Parathyroid adenoma (tissue), 2 donors: ENCODE data around the gene EXOC3L2.

Experiments
- H2AFZ ChIP-seq: fragments of 300-600 bp; sonication (generic); one replicate; pipeline ENCODE4 v1.7.0; 2017; ENCODE audit warnings: antibody characterized with exemption, mild to moderate bottlenecking
- H3K27ac ChIP-seq: fragments of 300-600 bp; sonication (generic); one replicate; pipeline ENCODE4 v1.7.0; 2017
- H3K27me3 ChIP-seq: fragments of 300-600 bp; sonication (generic); one replicate; pipeline ENCODE4 v1.7.0; 2017; ENCODE audit warnings: low read length; ENCODE audit not compliant: control insufficient read depth, insufficient read depth
- H3K36me3 ChIP-seq: fragments of 300-600 bp; sonication (generic); one replicate; pipeline ENCODE4 v1.7.0; 2017; ENCODE audit warnings: low read length; ENCODE audit not compliant: control insufficient read depth, insufficient read depth
- H3K4me1 ChIP-seq: fragments of 300-600 bp; sonication (generic); one replicate; pipeline ENCODE4 v1.7.0; 2017; ENCODE audit warnings: control low read depth
- H3K4me2 ChIP-seq: fragments of 300-600 bp; sonication (generic); one replicate; pipeline ENCODE4 v1.7.0; 2017; ENCODE audit warnings: low read length
- H3K4me3 ChIP-seq: fragments of 300-600 bp; sonication (generic); one replicate; pipeline ENCODE4 v1.7.0; 2017; ENCODE audit warnings: low read depth, low read length
- H3K79me2 ChIP-seq: fragments of 300-600 bp; sonication (generic); one replicate; pipeline ENCODE4 v1.7.0; 2017; ENCODE audit warnings: control low read depth
- H3K9ac ChIP-seq: fragments of 300-600 bp; sonication (generic); one replicate; pipeline ENCODE4 v1.7.0; 2017; ENCODE audit warnings: mild to moderate bottlenecking
- H3K9me3 ChIP-seq: fragments of 300-600 bp; sonication (generic); one replicate; pipeline ENCODE4 v1.7.0; 2017; ENCODE audit warnings: low read length; ENCODE audit not compliant: control insufficient read depth
- TF ChIP-seq, protein P1 (sequence below): fragments of 300-600 bp; sonication (generic); IDR thresholded peaks from one replicate; pipeline ENCODE4 v1.7.0; 2017; ENCODE audit warnings: antibody characterized with exemption, mild to moderate bottlenecking
- donor health status: primary hyperparathyroidism.

Gene EXOC3L2

DNA sequence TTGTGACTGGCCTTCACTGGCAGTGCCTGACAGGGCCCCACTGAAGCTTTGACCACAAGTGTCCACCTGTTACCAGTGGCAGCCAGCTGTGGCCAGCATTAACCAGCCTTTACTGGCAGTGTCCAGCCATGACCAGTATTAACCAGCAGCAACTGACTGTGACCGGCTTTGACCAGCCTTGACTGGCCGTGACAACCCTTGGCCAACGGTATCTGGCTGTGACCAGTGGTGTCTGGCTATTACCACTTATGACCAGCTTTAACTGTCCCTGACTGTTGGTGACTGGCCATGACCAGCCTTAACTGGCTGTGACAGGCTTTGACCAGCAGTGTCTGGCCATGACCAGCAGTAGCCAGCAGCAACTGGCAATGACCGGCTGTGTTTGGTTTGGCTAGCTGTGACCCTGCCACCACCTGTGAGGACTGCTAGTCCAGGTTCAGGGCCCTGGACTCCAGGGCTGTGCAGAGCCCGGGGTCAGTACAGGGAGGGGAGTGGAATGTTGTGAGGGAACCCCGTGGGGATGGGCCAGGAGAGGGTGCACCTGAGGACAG, 45.2 kb upstream of the EXOC3L2 start:
- Histone ChIP-seq H3K9ac (no peak overlapping the region), H3K9me3 (no peaks in the 10 kb centered on the region), H3K4me1 (no peaks in the 10 kb centered on the region), H3K4me2 (no peak overlapping the region), H3K4me3 (no peak overlapping the region), H2AFZ (no peak overlapping the region), H3K27ac (no peak overlapping the region), H3K27me3 (no peaks in the 10 kb centered on the region), H3K79me2 (no peaks in the 10 kb centered on the region), H3K36me3 (no peaks in the 10 kb centered on the region)
- TF ChIP-seq, protein P1, sequence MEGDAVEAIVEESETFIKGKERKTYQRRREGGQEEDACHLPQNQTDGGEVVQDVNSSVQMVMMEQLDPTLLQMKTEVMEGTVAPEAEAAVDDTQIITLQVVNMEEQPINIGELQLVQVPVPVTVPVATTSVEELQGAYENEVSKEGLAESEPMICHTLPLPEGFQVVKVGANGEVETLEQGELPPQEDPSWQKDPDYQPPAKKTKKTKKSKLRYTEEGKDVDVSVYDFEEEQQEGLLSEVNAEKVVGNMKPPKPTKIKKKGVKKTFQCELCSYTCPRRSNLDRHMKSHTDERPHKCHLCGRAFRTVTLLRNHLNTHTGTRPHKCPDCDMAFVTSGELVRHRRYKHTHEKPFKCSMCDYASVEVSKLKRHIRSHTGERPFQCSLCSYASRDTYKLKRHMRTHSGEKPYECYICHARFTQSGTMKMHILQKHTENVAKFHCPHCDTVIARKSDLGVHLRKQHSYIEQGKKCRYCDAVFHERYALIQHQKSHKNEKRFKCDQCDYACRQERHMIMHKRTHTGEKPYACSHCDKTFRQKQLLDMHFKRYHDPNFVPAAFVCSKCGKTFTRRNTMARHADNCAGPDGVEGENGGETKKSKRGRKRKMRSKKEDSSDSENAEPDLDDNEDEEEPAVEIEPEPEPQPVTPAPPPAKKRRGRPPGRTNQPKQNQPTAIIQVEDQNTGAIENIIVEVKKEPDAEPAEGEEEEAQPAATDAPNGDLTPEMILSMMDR, result no peak

DNA sequence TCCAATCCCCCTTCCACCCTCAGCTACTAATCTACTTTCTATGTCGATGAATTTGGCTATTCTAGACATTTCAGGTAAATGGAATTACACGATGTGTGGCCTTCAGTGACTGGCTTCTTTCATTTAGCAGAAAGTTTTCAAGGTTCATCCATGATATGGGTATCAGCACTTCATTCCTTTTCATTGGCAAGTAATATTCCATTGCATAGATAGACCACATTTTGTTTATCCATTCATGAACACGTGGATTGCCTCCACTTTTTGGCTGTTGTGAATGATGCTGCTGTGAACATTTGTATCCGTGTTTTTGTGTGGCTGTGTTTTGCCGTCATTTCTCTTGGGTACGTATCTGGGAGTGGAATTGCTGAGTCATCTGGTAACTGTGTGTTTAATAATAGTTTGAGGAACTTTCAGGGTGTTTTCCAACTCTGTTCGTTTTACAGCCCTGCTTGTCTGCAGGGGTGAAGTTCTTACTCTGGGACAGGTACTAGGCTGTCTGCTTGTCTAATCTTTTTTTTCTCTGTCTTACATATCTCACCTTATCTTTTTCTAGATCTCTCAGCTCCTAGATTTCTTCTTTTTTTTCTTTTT, 38.3 kb upstream of the EXOC3L2 start:
- Histone ChIP-seq H3K4me3 (no peak overlapping the region), H3K36me3 (no peaks in the 10 kb centered on the region)

DNA sequence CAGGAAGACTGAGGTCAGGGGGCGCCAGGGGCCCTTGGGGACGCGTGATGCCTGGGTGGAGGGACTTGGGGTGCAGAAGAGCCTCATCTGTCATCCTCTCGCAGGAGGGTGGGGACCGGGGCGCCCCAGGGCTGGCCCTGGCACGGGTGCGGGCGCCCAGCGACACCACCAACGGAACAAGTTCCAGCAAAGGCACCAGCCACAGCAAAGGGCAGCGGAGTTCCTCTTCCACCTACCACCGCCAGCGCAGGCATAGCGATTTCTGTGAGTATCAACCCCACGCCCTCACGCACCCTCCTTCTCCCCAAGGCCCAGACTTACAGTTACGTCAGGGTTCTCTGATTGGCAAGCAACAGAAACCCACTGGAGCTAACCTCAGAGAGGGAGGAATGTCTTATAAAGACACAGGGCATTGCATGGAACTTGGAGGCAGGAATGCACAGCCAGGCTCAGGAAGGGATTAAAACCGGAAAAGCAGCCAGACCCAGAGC, 35.3 kb upstream of the EXOC3L2 start:
- Histone ChIP-seq H3K9me3 (no peaks in the 10 kb centered on the region), H2AFZ (no peak overlapping the region), H3K4me2 (no peak overlapping the region), H3K27ac (no peak overlapping the region), H3K36me3 (no peaks in the 10 kb centered on the region), H3K79me2 (peaks cover 4% of the 10 kb centered on the region), H3K9ac (no peak overlapping the region), H3K27me3 (no peaks in the 10 kb centered on the region), H3K4me1 (no peaks in the 10 kb centered on the region), H3K4me3 (no peak overlapping the region)
- TF ChIP-seq, protein P1, result no peak

More for the DNA sequence above, 38.3 kb upstream of the EXOC3L2 start:
- H3K79me2 ChIP-seq, result peaks cover 2% of the 10 kb centered on the region
- H3K4me1 ChIP-seq, result no peaks in the 10 kb centered on the region
- H3K4me2 ChIP-seq, result no peak overlapping the region
- no peak overlapping the region for H3K27ac ChIP-seq
- H2AFZ ChIP-seq, result no peak overlapping the region
- H3K9ac ChIP-seq, result no peak overlapping the region
- no peaks in the 10 kb centered on the region for H3K27me3 ChIP-seq
- TF ChIP-seq, protein P1, result no peak
- H3K9me3 ChIP-seq, result no peaks in the 10 kb centered on the region

DNA sequence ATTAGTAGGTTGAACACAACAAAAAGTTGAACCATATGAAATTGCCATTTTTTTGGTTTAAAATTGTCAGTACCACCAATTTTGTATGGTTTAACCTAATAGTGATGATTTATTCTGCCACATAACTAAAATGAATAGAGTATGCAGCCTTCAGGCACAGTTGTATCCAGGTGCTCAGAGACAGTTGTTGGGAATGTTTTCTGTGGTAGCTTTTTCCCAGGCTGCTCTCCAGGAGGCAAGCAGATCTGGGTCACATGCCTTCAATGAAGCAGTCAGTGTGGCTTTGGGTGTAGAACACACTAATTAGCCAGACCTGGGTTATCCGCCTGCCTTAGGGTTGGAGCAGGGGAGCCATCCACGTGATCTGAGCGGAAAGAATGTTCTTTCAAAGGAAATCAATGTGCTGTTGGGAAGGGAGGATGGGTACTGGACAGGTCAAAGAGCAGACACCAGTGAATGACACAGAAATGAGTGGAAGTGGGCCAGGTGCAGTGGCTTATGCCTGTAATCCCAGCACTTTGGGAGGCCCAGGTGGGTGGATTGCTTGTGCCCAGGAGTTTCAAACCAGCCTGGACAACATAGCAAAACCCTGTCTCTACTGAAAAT, 34.5 kb upstream of the EXOC3L2 start:
- Histone ChIP-seq H3K27me3 (no peaks in the 10 kb centered on the region), H3K4me3 (no peak overlapping the region), H3K9me3 (no peaks in the 10 kb centered on the region), H3K27ac (no peak overlapping the region), H2AFZ (no peak overlapping the region), H3K79me2 (peaks cover 4% of the 10 kb centered on the region), H3K36me3 (no peaks in the 10 kb centered on the region), H3K4me2 (no peak overlapping the region), H3K9ac (no peak overlapping the region), H3K4me1 (no peaks in the 10 kb centered on the region)
- TF ChIP-seq, protein P1, result no peak
